Glutamatergic neuron (in vitro differentiated cells): ENCODE results near the gene IL17RB. TPM values are rescaled to one million over a fixed set of nuclear protein-coding genes. Genes with fewer than 3 reads are reported as not detected.

Experiments
- DNase-seq: peaks from one replicate; pipeline ENCODE4 v3.0.0; 2022
- H3K27ac Mint-ChIP-seq: one replicate; pipeline ENCODE4 v1.8.0; 2020; ENCODE audit warnings: mild to moderate bottlenecking, mixed read lengths, inconsistent platforms; ENCODE audit not compliant: unreplicated experiment
- H3K27me3 Mint-ChIP-seq: one replicate; pipeline ENCODE4 v1.8.0; 2020; ENCODE audit warnings: mild to moderate bottlenecking, moderate library complexity, mixed read lengths, inconsistent platforms; ENCODE audit not compliant: unreplicated experiment
- H3K36me3 Mint-ChIP-seq: one replicate; pipeline ENCODE4 v1.8.0; 2020; ENCODE audit warnings: mild to moderate bottlenecking, mixed read lengths, inconsistent platforms; ENCODE audit not compliant: unreplicated experiment
- H3K4me1 Mint-ChIP-seq: one replicate; pipeline ENCODE4 v1.8.0; 2020; ENCODE audit warnings: mild to moderate bottlenecking, low read depth, mixed read lengths, inconsistent platforms; ENCODE audit not compliant: unreplicated experiment
- H3K4me3 Mint-ChIP-seq: one replicate; pipeline ENCODE4 v1.8.0; 2020; ENCODE audit warnings: mild to moderate bottlenecking, mixed read lengths, inconsistent platforms; ENCODE audit not compliant: unreplicated experiment
- H3K9me3 Mint-ChIP-seq: one replicate; pipeline ENCODE4 v1.8.0; 2020; ENCODE audit warnings: mild to moderate bottlenecking, moderate library complexity, mixed read lengths, inconsistent platforms; ENCODE audit not compliant: unreplicated experiment
- CTCF ChIP-seq: fragments of 200-600 bp; sonication (generic); IDR thresholded peaks from one replicate; pipeline ENCODE4 v1.5.0; 2021; ENCODE audit not compliant: partially characterized antibody, unreplicated experiment
- total RNA-seq: library from RNA; stranded (reverse); fragmentation: NEBNext Ultra II Directional; extraction: Animal tissue kit (Norgen Biotek cat#: 25700); gene quantifications from one replicate; pipeline ENCODE4 v1.2.1, GENCODE V29; 2021; ENCODE audit not compliant: unreplicated experiment

The IL17RB gene
- total RNA-seq, 1 donor from 2014 or later = 0.78 TPM

GRCh38 chr3:53902711-53903110 is 56.3 kb downstream of the IL17RB start:
- no peak overlapping the region for H3K4me3 Mint-ChIP-seq
- DNase-seq = no peak
- no peaks in the 10 kb centered on the region for H3K9me3 Mint-ChIP-seq
- no peaks in the 10 kb centered on the region for H3K4me1 Mint-ChIP-seq
- no peak overlapping the region for H3K27ac Mint-ChIP-seq
- H3K36me3 Mint-ChIP-seq = peaks cover 6% of the 10 kb centered on the region
- TF ChIP-seq CTCF = no peak
- no peaks in the 10 kb centered on the region for H3K27me3 Mint-ChIP-seq

DNA sequence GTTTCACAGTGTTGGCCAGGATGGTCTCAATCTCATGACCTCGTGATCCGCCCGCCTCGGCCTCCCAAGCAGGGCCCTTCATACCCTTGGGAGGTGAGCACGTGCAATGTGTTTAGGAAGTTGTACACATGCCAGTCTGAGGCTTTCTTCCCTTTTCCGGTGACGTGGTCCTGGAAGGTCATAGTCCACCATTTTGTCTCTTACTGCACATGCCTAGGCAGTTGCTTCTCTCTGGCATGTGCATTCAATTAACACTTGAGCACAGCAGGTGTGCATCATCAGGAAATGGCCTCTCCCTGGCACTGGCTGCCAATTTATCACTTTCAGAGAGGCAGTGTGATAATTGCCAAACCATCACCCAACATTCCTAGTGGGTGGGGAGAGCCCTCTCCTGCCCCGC is 67.0 kb downstream of the IL17RB start:
- Mint-ChIP-seq H3K27me3 (no peaks in the 10 kb centered on the region), H3K4me3 (no peak overlapping the region), H3K36me3 (no peaks in the 10 kb centered on the region), H3K4me1 (no peaks in the 10 kb centered on the region), H3K9me3 (no peaks in the 10 kb centered on the region), H3K27ac (no peak overlapping the region)
- DNase-seq = no peak
- TF ChIP-seq CTCF = no peak

Other genes starting within 250 kb of the IL17RB start
- gene CHDH, start 149 bp upstream of the IL17RB start, total RNA-seq = 0.61 TPM
- gene ACTR8, start 35.6 kb downstream of the IL17RB start, total RNA-seq = 59.4 TPM
- 39.4 TPM for gene SELENOK, start 45.3 kb downstream of the IL17RB start, total RNA-seq